ENCODE data around the gene HRH3. TPM values are rescaled to one million over a fixed set of nuclear protein-coding genes. Genes with fewer than 3 reads are reported as not detected.

Gene HRH3
- total RNA-seq, 6 donors from 2014 or later = not detected

DNA sequence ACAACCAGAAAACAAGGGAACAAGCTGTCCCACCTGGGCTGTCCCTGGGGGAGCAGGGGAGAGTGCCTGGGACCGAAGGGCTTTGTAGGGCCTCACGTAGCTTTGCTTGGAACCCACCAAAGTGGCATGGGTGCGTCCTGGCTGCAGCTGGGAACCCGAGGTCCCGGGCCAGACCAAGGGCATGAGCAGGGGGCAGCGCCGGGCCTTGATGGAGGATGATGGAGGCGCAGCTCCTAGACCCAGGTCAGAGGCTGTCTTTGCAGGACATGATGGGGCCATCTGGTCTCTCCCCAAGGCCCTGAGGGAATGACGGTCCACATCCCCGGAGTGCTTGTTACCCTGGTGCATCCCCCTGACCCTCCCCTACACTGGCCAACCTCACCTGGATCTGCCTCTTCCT is 10.6 kb upstream of the HRH3 start:
- DNase-seq = no peak
- 86 to 97% methylated on average over 4 to 9 of the region's 10 CpGs for WGBS, 2 donors
- H3K9me3 ChIP-seq = no peaks in the 10 kb centered on the region
- no peaks in the 10 kb centered on the region for H3K27me3 ChIP-seq
- H3K4me3 ChIP-seq = no peak overlapping the region
- TF ChIP-seq POLR2A (IDR thresholded peaks at IDR 0.05) = no peak
- TF ChIP-seq EP300 (IDR thresholded peaks at IDR 0.05) = no peak
- TF ChIP-seq POLR2AphosphoS5 (IDR thresholded peaks at IDR 0.05) = no peak
- TF ChIP-seq, protein P1, sequence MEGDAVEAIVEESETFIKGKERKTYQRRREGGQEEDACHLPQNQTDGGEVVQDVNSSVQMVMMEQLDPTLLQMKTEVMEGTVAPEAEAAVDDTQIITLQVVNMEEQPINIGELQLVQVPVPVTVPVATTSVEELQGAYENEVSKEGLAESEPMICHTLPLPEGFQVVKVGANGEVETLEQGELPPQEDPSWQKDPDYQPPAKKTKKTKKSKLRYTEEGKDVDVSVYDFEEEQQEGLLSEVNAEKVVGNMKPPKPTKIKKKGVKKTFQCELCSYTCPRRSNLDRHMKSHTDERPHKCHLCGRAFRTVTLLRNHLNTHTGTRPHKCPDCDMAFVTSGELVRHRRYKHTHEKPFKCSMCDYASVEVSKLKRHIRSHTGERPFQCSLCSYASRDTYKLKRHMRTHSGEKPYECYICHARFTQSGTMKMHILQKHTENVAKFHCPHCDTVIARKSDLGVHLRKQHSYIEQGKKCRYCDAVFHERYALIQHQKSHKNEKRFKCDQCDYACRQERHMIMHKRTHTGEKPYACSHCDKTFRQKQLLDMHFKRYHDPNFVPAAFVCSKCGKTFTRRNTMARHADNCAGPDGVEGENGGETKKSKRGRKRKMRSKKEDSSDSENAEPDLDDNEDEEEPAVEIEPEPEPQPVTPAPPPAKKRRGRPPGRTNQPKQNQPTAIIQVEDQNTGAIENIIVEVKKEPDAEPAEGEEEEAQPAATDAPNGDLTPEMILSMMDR (IDR thresholded peaks at IDR 0.05) = no peak
- ATAC-seq (ENCODE audit: low FRiP score in 2 of 2) = no peak
- H3K27ac ChIP-seq = no peak overlapping the region
- H3K4me1 ChIP-seq = peaks cover 0 to 6% (median 0%) of the 10 kb centered on the region in 4 donors
- no peaks in the 10 kb centered on the region for H3K36me3 ChIP-seq

DNA sequence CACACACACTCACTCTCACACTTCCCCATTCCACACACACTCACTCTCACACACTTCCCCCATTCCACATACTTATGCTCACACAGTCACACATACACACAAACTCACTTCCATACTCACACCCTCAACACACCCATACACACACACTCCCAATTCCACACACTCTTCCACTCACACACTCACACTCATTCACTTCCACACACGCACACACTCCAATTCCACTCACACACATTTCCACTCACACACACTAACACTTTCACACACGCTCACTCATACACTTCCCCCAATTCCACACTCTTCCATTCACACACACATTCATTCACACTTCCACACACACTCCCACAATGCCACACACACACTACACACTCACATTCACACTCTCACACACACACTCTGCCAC is 10.2 kb upstream of the HRH3 start:
- WGBS, 2 donors = 94 to 100% methylated on average over 2 of the region's 2 CpGs
- Histone ChIP-seq H3K36me3 (no peaks in the 10 kb centered on the region), H3K4me1 (peaks cover 0 to 6% (median 0%) of the 10 kb centered on the region in 4 donors), H3K9me3 (no peaks in the 10 kb centered on the region), H3K27me3 (no peaks in the 10 kb centered on the region), H3K27ac (no peak overlapping the region), H3K4me3 (no peak overlapping the region)
- DNase-seq (no peak), ATAC-seq (ENCODE audit: low FRiP score in 2 of 2) (no peak)
- TF ChIP-seq POLR2AphosphoS5 (IDR thresholded peaks at IDR 0.05) (no peak), EP300 (IDR thresholded peaks at IDR 0.05) (no peak), POLR2A (IDR thresholded peaks at IDR 0.05) (no peak)
- TF ChIP-seq, protein P1 (IDR thresholded peaks at IDR 0.05) = no peak

DNA sequence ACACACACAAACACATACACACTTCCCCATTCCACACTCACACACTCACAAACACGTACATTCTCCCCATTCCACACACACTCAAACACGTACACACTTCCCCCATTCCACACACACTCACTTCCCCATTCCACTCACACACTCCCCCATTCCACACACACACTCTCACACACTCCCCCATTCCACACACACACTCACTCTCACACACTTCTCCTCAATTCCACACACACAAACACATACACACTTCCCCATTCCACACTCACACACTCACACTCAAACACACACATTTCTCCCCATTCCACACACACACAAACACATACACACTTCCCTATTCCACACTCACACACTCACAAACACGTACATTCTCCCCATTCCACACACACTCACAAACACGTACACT is 9.6 kb upstream of the HRH3 start:
- no peak for ATAC-seq (ENCODE audit: low FRiP score in 2 of 2)
- DNase-seq = no peak
- H3K27me3 ChIP-seq = no peaks in the 10 kb centered on the region
- H3K36me3 ChIP-seq = no peaks in the 10 kb centered on the region
- TF ChIP-seq EP300 (IDR thresholded peaks at IDR 0.05) (no peak), POLR2AphosphoS5 (IDR thresholded peaks at IDR 0.05) (no peak), POLR2A (IDR thresholded peaks at IDR 0.05) (no peak)
- TF ChIP-seq, protein P1 (IDR thresholded peaks at IDR 0.05) = no peak
- H3K4me1 ChIP-seq = peaks cover 0 to 6% (median 0%) of the 10 kb centered on the region in 4 donors
- H3K4me3 ChIP-seq = no peak overlapping the region
- no peaks in the 10 kb centered on the region for H3K9me3 ChIP-seq
- H3K27ac ChIP-seq = no peak overlapping the region
- WGBS, 2 donors = 46 to 64% methylated on average over 4 of the region's 4 CpGs

DNA sequence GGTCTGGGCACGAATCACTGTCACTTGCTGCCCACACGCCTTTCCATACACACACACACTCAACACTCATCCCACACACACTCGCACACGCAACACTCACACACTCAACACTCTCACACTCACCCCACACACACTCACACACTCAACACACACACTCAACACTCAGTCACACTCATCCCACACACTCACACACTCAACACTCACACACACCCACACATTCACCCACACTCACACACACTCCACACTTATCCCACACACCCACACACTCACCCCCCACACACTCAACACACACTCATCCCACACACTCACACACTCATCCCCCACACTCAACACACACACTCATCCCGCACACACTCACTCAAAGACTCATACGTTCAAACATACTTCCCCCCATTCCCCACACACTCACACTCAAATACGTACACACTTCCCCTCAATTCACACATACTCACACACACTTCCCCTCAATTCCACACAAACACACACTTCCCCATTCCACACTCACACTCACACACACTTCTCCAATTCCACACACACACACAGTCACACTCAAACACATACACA is 9.0 kb upstream of the HRH3 start:
- WGBS, 2 donors = 71 to 74% methylated on average over 7 of the region's 7 CpGs
- DNase-seq (no peak), ATAC-seq (ENCODE audit: low FRiP score in 2 of 2) (no peak)
- Histone ChIP-seq H3K36me3 (no peaks in the 10 kb centered on the region), H3K27ac (no peak overlapping the region), H3K4me3 (no peak overlapping the region), H3K4me1 (peaks cover 0 to under 1% (median 0%) of the 10 kb centered on the region in 4 donors), H3K27me3 (no peaks in the 10 kb centered on the region), H3K9me3 (no peaks in the 10 kb centered on the region)
- TF ChIP-seq EP300 (IDR thresholded peaks at IDR 0.05) (no peak), POLR2AphosphoS5 (IDR thresholded peaks at IDR 0.05) (no peak), POLR2A (IDR thresholded peaks at IDR 0.05) (no peak)
- TF ChIP-seq, protein P1 (IDR thresholded peaks at IDR 0.05) = no peak
